SK-N-MC (cell line): ENCODE data around the gene IFNLR1.

Experiments
- EZH2 ChIP-seq: fragments of 200-600 bp; sonication (generic); IDR thresholded peaks from one replicate; pipeline ENCODE4 v1.6.1; 2017; ENCODE audit warnings: antibody characterized with exemption
- FOXP2 ChIP-seq: optimal IDR thresholded peaks from 2 replicates; pipeline ENCODE3; 2011; ENCODE audit warnings: mild to moderate bottlenecking, moderate library complexity; ENCODE audit not compliant: insufficient read depth; ENCODE audit errors: extremely low read length, control extremely low read depth
- POLR2AphosphoS5 ChIP-seq: IDR thresholded peaks from 2 replicates; pipeline ENCODE4 v1.6.1; 2012; ENCODE audit warnings: mild to moderate bottlenecking, low read depth, low read length, borderline replicate concordance

- TF ChIP-seq EZH2 (no peak), POLR2AphosphoS5 (no peak), FOXP2 (no peak)
Observed at GRCh38 chr1:24209097-24209496, 22.0 kb upstream of the IFNLR1 start.
